ENCODE data around the gene ZBTB8OS.

ZBTB8OS gene

GRCh38 chr1:32611859-32612188 lies 38.5 kb downstream of the ZBTB8OS start:
- DNase-seq (ENCODE audit: low read depth, low spot score) = no peak

DNA sequence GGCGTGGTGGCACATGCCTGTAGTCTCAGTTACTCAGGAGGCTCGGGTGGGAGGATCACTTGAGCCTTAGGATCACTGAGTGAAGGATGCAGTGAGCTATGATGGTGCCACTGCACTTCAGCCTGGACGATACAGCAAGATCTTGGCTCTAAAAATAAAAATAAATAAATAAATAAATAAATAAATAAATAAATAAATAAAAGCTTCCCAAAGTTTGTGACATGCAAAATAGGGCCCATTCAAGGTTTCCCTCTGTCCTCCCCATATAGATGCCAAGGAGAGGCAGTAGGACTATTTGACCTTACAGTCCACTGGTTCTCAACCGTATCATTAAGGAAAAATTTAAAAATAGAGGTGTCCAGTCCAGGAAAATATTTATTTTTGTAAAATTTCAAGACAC lies 41.2 kb downstream of the ZBTB8OS start:
- no peak for DNase-seq (ENCODE audit: low read depth, low spot score)

DNA sequence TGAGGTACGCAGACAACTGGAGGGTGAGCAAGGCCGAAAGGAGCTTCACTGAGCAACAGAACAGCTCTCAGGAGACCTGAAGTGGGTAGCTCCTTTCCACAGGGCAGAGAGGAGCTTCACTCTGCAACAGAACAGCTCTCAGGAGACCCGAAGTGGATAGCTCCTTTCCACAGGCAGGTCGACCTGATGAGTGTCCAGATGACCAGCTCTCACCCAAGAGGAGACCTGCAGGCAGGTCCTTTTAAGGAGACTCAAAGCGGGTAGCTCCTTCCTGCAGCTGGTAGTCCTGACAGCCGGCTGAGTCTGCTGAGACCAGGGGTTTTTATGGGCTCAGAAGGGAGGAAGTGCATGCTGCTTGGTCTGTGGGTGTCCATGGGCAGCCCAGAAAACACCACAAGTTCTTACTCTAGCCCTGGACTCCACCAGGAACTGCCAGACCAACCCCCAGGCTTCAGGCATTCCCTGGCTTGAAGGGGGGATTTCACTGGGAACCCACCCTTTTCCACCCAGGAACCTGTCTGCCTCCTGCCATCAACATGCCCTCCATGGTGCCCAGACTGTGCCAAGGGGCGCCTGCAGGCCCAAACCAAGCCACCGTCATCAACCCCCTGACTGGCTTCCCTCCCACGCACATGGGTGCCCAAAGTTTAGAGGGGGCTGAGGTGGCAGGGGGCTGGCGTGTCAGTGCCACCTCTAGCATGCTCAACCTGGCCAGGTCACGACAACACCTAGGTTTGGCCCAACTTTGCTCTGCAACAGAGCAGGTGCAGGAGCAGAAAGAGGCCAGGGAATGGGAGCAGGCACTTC lies 43.6 kb downstream of the ZBTB8OS start:
- DNase-seq (ENCODE audit: low read depth, low spot score) = no peak

DNA sequence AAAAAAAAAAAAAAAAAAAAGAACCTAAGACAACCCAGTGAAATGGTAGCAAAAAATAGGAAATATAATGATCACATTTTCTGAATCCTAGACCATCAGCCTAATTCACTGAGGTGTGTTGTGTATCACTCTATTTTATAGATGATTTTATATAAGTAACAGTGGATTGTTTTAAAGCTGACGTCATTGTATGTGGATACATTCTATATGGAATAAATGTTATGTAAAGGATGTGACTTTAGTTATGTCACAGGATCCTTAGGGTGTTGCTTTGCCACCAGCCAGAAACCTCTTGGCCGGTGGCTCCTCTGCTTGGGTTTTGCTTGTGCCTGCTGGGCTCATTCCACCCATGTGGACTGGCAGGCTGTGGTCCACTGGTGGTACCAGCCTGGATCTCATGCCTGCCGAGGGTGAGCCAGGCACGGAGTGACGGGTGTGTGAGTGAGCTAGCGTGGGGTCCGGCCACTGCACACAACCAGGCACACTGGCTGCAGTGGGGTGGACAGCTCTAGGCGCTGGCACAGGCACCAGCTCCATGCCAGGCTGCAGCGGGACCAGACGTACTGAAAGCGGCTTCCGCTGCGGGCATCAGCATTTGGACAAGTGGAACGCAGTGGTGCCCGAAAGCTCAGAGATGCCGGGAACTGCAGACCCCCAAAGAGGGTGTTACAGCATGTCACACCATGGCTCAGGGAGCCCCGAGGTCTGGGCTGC lies 44.5 kb downstream of the ZBTB8OS start:
- DNase-seq (ENCODE audit: low read depth, low spot score) = no peak

- DNase-seq (ENCODE audit: low read depth, low spot score) = no peak
Observed at GRCh38 chr1:32600034-32600433, 50.3 kb downstream of the ZBTB8OS start.

GRCh38 chr1:32592943-32593342 lies 57.4 kb downstream of the ZBTB8OS start:
- no peak for DNase-seq (ENCODE audit: low read depth, low spot score)

GRCh38 chr1:32580348-32581017 lies 69.9 kb downstream of the ZBTB8OS start:
- DNase-seq (ENCODE audit: low read depth, low spot score) = no peak

Data from brain pericyte (primary cell).